ENCODE results near the gene CYP26B1. TPM values are rescaled to one million over a fixed set of nuclear protein-coding genes. Genes with fewer than 3 reads are reported as not detected.

CYP26B1 gene
- total RNA-seq, 1 donor from 2014 or later, result 1.5 TPM

DNA sequence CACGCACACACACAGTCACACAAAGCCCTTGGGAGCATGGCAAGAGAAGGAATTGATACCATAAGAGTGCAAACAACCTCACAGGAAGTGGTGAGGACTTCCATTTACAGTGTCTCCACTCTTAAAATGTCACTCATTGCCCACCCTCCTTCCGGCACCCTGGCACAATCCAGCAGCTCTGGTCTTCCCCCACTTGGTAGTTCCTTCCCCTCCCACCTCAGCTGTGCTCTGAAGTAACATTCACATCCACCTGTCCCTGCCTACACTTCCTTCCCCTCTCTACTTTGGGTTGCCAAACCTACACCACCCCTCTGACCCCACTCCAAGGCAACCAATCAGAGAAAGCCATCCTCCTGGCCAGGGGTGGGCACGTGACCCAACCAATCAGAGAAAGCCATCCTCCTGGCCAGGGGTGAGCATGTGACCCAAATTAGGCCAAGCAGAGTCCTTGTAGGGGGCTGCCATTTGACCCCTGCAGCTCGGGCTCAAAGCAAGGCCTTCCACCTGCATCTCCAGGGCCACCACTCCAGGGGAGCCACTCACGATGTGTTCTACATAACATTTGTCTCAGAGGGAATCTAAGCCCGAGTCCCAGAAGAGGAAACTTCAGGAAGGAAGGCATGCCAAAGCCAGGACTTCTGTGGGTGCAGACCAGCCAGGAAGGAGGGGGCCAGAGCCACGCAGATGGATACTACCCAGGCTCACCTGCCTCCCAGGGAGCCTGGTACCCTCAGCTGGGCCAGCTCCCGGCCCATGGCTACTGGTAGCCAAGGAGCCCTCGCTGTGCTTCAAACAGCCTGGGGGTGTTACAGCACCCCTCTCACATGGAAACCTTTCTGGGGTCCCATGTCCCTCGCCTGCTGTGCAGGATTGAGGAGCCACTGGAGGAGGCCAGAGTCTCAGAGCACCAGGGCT is 21.2 kb downstream of the CYP26B1 start:
- Histone ChIP-seq H3K36me3 (no peaks in the 10 kb centered on the region), H3K4me1 (no peaks in the 10 kb centered on the region), H3K9me3 (replicated peaks) (no peaks in the 10 kb centered on the region), H3K27me3 (ENCODE audit: low read depth) (peaks cover 46% of the 10 kb centered on the region), H3K27ac (replicated peaks) (no peak overlapping the region), H3K4me3 (no peak overlapping the region)
- TF ChIP-seq, protein P1, sequence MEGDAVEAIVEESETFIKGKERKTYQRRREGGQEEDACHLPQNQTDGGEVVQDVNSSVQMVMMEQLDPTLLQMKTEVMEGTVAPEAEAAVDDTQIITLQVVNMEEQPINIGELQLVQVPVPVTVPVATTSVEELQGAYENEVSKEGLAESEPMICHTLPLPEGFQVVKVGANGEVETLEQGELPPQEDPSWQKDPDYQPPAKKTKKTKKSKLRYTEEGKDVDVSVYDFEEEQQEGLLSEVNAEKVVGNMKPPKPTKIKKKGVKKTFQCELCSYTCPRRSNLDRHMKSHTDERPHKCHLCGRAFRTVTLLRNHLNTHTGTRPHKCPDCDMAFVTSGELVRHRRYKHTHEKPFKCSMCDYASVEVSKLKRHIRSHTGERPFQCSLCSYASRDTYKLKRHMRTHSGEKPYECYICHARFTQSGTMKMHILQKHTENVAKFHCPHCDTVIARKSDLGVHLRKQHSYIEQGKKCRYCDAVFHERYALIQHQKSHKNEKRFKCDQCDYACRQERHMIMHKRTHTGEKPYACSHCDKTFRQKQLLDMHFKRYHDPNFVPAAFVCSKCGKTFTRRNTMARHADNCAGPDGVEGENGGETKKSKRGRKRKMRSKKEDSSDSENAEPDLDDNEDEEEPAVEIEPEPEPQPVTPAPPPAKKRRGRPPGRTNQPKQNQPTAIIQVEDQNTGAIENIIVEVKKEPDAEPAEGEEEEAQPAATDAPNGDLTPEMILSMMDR (IDR thresholded peaks at IDR 0.05; ENCODE audit: borderline replicate concordance), result no peak
- no peak for DNase-seq
- intact Hi-C loops (cut with micrococcal nuclease), result no loop called here

DNA sequence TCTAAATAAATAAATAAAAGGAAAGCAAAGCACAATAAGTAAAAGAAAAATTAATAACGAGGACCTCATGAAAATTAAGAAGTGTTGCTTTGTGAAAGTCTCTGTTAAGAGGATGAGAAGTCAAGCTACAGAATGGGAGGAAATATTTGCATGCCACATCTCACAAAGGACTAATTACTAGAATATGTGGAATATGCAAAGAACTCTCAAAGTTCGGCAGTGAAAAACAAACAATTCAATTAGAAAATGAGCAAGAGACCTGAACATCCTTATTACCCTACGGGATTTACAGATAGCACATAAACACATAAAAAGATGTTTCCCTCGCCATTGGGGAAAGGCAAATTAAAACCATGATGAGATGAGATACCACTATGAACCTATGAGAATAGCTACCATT is 23.3 kb downstream of the CYP26B1 start:
- intact Hi-C loops (cut with micrococcal nuclease), result no loop called here
- TF ChIP-seq, protein P1 (IDR thresholded peaks at IDR 0.05; ENCODE audit: borderline replicate concordance), result no peak
- DNase-seq, result no peak
- Histone ChIP-seq H3K4me3 (no peak overlapping the region), H3K27ac (replicated peaks) (no peak overlapping the region), H3K27me3 (ENCODE audit: low read depth) (peaks cover 55% of the 10 kb centered on the region), H3K36me3 (no peaks in the 10 kb centered on the region), H3K4me1 (no peaks in the 10 kb centered on the region), H3K9me3 (replicated peaks) (no peaks in the 10 kb centered on the region)

- Histone ChIP-seq H3K36me3 (no peaks in the 10 kb centered on the region), H3K4me1 (no peaks in the 10 kb centered on the region), H3K9me3 (replicated peaks) (no peaks in the 10 kb centered on the region), H3K27me3 (ENCODE audit: low read depth) (peaks cover 60% of the 10 kb centered on the region), H3K27ac (replicated peaks) (no peak overlapping the region), H3K4me3 (no peak overlapping the region)
- intact Hi-C loops (cut with micrococcal nuclease), result no loop called here
- no peak for DNase-seq
- TF ChIP-seq, protein P1 (IDR thresholded peaks at IDR 0.05; ENCODE audit: borderline replicate concordance), result no peak
Measured at GRCh38 chr2:72121153-72121552, 26.5 kb downstream of the CYP26B1 start.

DNA sequence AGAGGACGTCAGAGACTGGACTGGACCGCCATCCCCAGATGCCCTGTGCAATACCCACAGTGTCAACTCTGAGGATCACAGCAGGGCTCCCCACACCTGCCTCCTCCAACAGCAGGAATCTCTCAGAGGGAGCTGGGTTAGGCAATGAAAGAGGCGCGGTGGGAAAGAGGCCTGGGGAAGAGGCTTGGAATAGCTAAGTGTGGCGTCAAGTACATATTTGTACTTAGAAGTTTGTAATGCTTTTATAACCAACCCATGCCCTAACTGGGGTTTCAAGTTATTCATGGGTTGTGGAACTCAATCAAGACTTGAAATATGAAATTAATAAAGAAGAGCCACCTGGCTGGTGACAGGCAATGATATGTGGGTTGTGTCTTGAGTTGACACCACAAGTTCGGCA is 28.7 kb downstream of the CYP26B1 start:
- intact Hi-C loops (cut with micrococcal nuclease), result no loop called here
- Histone ChIP-seq H3K36me3 (no peaks in the 10 kb centered on the region), H3K27ac (replicated peaks) (no peak overlapping the region), H3K4me1 (no peaks in the 10 kb centered on the region), H3K4me3 (no peak overlapping the region), H3K9me3 (replicated peaks) (no peaks in the 10 kb centered on the region), H3K27me3 (ENCODE audit: low read depth) (peaks cover 53% of the 10 kb centered on the region)
- TF ChIP-seq, protein P1 (IDR thresholded peaks at IDR 0.05; ENCODE audit: borderline replicate concordance), result no peak
- no peak for DNase-seq

- no peaks in the 10 kb centered on the region for H3K9me3 ChIP-seq (replicated peaks)
- intact Hi-C loops (cut with micrococcal nuclease), result no loop called here
- DNase-seq, result no peak
- TF ChIP-seq, protein P1 (IDR thresholded peaks at IDR 0.05; ENCODE audit: borderline replicate concordance), result no peak
- no peaks in the 10 kb centered on the region for H3K36me3 ChIP-seq
- H3K4me1 ChIP-seq, result no peaks in the 10 kb centered on the region
- no peak overlapping the region for H3K27ac ChIP-seq (replicated peaks)
- H3K4me3 ChIP-seq, result no peak overlapping the region
- peaks cover 49% of the 10 kb centered on the region for H3K27me3 ChIP-seq (ENCODE audit: low read depth)
Measured at GRCh38 chr2:72118386-72118785, 29.3 kb downstream of the CYP26B1 start.
